Measurements from ENCODE around the gene RPGRIP1. TPM values are rescaled to one million over a fixed set of nuclear protein-coding genes. Genes with fewer than 3 reads are reported as not detected.
A peak's percentile ranks its signal among the peaks of the same experiment; 100 is the strongest.
"Not testable (repeated sequence)": the region's sequence is repeated elsewhere in the genome, so short reads cannot be mapped to it uniquely, and the experiment has no call there.

RPGRIP1 gene
- total RNA-seq, 1 experiment from 2014 or later, result 0.07 TPM

GRCh38 chr14:21278632-21279031 is 1.3 kb upstream of the RPGRIP1 start:
- Histone ChIP-seq H3K23ac (ENCODE audit: insufficient read length, low read depth, low read length) (no peak overlapping the region), H3K4me2 (ENCODE audit: insufficient read depth, insufficient read length, low read length) (no peak overlapping the region), H2BK20ac (ENCODE audit: low read depth, low read length, poor library complexity, severe bottlenecking) (no peak overlapping the region), H4K20me1 (ENCODE audit: control insufficient read depth, insufficient read depth, insufficient read length) (no peaks in the 10 kb centered on the region), H3K4ac (ENCODE audit: low read depth, low read length) (no peak overlapping the region), H2BK120ac (ENCODE audit: low read depth, low read length, poor library complexity, severe bottlenecking) (no peak overlapping the region), H3K4me1 (ENCODE audit: insufficient read depth, low read length) (no peaks in the 10 kb centered on the region), H2BK12ac (ENCODE audit: insufficient read length, low read depth, low read length) (no peak overlapping the region), H2AK5ac (ENCODE audit: insufficient read length, low read length) (no peak overlapping the region), H3K9ac (ENCODE audit: extremely low read depth, insufficient read length, low read length) (no peak overlapping the region), H3T11ph (ENCODE audit: low read length) (no peak overlapping the region), H2BK5ac (ENCODE audit: insufficient read length, low read length) (no peak overlapping the region), H3K14ac (ENCODE audit: insufficient read depth, low read length) (no peak overlapping the region), H3K79me2 (ENCODE audit: insufficient read depth, low read length) (no peaks in the 10 kb centered on the region), H3K27me3 (ENCODE audit: insufficient read depth, low read length) (no peaks in the 10 kb centered on the region), H3K27ac (ENCODE audit: insufficient read length, low read depth, low read length) (no peak overlapping the region), H2AFZ (ENCODE audit: low read length) (no peak overlapping the region), H4K8ac (replicated peaks; ENCODE audit: insufficient read length, low read depth, low read length) (no peak overlapping the region), H3K56ac (ENCODE audit: insufficient read length, low read depth, low read length) (no peak overlapping the region), H3K9me3 (ENCODE audit: control insufficient read depth, low read depth, low read length) (no peaks in the 10 kb centered on the region), H3K23me2 (ENCODE audit: insufficient read length, low read depth, low read length, poor library complexity, severe bottlenecking) (no peaks in the 10 kb centered on the region), H2BK15ac (ENCODE audit: low read depth, low read length) (no peak overlapping the region), H4K91ac (ENCODE audit: insufficient read length, low read depth, low read length) (no peak overlapping the region), H4K5ac (ENCODE audit: insufficient read length, low read depth, low read length) (no peak overlapping the region), H3K18ac (ENCODE audit: insufficient read length, low read depth, low read length) (no peak overlapping the region), H3K79me1 (ENCODE audit: insufficient read depth, low read depth, low read length, poor library complexity, severe bottlenecking) (no peaks in the 10 kb centered on the region)
- no peaks in the 10 kb centered on the region for H3K36me3 Mint-ChIP-seq (ENCODE audit: insufficient read depth in 1 of 3, low read depth in 3 of 3)
- no peak overlapping the region for H3K27ac Mint-ChIP-seq
- H3K4me3 Mint-ChIP-seq, result no peak overlapping the region
- H3K4me1 Mint-ChIP-seq, result 0 out of 4 replicates have a peak, but pooled peaks cover 0 to 3% of the 10 kb centered on the region in 2 experiments
- no peaks in the 10 kb centered on the region for H3K9me3 Mint-ChIP-seq
- no CpG with 5 or more reads among the region's 4 CpGs for WGBS (ENCODE audit: extremely low coverage, insufficient read length, low lambda C conversion rate)
- no peaks in the 10 kb centered on the region for H3K27me3 Mint-ChIP-seq (ENCODE audit: low read depth)
- TF ChIP-seq, protein P1, sequence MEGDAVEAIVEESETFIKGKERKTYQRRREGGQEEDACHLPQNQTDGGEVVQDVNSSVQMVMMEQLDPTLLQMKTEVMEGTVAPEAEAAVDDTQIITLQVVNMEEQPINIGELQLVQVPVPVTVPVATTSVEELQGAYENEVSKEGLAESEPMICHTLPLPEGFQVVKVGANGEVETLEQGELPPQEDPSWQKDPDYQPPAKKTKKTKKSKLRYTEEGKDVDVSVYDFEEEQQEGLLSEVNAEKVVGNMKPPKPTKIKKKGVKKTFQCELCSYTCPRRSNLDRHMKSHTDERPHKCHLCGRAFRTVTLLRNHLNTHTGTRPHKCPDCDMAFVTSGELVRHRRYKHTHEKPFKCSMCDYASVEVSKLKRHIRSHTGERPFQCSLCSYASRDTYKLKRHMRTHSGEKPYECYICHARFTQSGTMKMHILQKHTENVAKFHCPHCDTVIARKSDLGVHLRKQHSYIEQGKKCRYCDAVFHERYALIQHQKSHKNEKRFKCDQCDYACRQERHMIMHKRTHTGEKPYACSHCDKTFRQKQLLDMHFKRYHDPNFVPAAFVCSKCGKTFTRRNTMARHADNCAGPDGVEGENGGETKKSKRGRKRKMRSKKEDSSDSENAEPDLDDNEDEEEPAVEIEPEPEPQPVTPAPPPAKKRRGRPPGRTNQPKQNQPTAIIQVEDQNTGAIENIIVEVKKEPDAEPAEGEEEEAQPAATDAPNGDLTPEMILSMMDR (conservative IDR thresholded peaks at IDR 0.05), result no peak
- no peak for DNase-seq

GRCh38 chr14:21281917-21282316 is 2.0 kb downstream of the RPGRIP1 start:
- H3K27me3 Mint-ChIP-seq (ENCODE audit: low read depth); H3K4ac ChIP-seq (ENCODE audit: low read depth, low read length); H3K23me2 ChIP-seq (ENCODE audit: insufficient read length, low read depth, low read length, poor library complexity, severe bottlenecking); H3K23ac ChIP-seq (ENCODE audit: insufficient read length, low read depth, low read length); H3K9me3 Mint-ChIP-seq; H4K8ac ChIP-seq (replicated peaks; ENCODE audit: insufficient read length, low read depth, low read length); H3K18ac ChIP-seq (ENCODE audit: insufficient read length, low read depth, low read length); H3K4me3 Mint-ChIP-seq; H3K9me3 ChIP-seq (ENCODE audit: control insufficient read depth, low read depth, low read length); H3K4me2 ChIP-seq (ENCODE audit: insufficient read depth, insufficient read length, low read length); H3K36me3 Mint-ChIP-seq (ENCODE audit: insufficient read depth in 1 of 3, low read depth in 3 of 3); H3K79me1 ChIP-seq (ENCODE audit: insufficient read depth, low read depth, low read length, poor library complexity, severe bottlenecking); H2AFZ ChIP-seq (ENCODE audit: low read length); H3K4me1 Mint-ChIP-seq; H4K5ac ChIP-seq (ENCODE audit: insufficient read length, low read depth, low read length); DNase-seq; H2BK15ac ChIP-seq (ENCODE audit: low read depth, low read length); H3K27ac Mint-ChIP-seq; H4K20me1 ChIP-seq (ENCODE audit: control insufficient read depth, insufficient read depth, insufficient read length); H3K27ac ChIP-seq (ENCODE audit: insufficient read length, low read depth, low read length); H3K27me3 ChIP-seq (ENCODE audit: insufficient read depth, low read length); H2AK5ac ChIP-seq (ENCODE audit: insufficient read length, low read length); H2BK20ac ChIP-seq (ENCODE audit: low read depth, low read length, poor library complexity, severe bottlenecking); H2BK12ac ChIP-seq (ENCODE audit: insufficient read length, low read depth, low read length); H3K79me2 ChIP-seq (ENCODE audit: insufficient read depth, low read length); H3K9ac ChIP-seq (ENCODE audit: extremely low read depth, insufficient read length, low read length); H3K14ac ChIP-seq (ENCODE audit: insufficient read depth, low read length); H2BK120ac ChIP-seq (ENCODE audit: low read depth, low read length, poor library complexity, severe bottlenecking); H3K4me1 ChIP-seq (ENCODE audit: insufficient read depth, low read length); H2BK5ac ChIP-seq (ENCODE audit: insufficient read length, low read length); H3K56ac ChIP-seq (ENCODE audit: insufficient read length, low read depth, low read length); H4K91ac ChIP-seq (ENCODE audit: insufficient read length, low read depth, low read length): not testable (repeated sequence)
- no CpG with 5 or more reads among the region's 8 CpGs for WGBS (ENCODE audit: extremely low coverage, insufficient read length, low lambda C conversion rate)
- H3T11ph ChIP-seq (ENCODE audit: low read length), result peak overlapping the region; percentile 53
